ENCODE measurements around the gene EFHD2.

DNA sequence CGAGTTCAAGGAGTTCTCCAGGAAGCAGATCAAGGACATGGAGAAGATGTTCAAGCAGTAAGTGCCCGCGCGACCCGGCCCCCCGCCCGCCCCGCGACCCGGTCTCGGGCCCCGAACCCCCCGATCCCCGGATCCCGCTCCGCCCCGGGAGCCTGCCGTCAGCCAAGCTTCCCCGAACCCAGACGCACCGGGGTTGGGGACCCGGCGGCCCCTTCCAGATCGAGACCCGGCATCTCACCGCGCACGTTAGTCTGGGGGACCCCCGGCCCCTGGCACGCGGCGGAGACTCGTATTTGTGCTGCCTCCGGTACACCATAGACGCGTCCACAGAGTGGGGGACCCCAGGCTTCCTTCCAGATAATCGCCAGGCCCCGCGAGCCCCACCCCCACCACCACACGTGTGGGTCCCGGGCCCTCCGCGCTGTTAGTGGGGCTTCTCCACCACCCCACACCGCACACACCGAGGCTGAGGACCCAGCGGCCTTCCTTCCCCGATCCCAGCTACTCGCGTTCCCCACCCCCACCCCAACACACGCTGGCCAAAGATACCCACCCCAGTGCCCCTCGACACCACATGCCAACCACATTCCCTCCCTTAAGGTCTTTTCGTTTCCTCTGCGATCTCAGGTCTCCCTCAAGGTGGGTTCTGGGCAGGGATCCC is 665 bp downstream of the EFHD2 start:
- TF ChIP-seq, protein P1, sequence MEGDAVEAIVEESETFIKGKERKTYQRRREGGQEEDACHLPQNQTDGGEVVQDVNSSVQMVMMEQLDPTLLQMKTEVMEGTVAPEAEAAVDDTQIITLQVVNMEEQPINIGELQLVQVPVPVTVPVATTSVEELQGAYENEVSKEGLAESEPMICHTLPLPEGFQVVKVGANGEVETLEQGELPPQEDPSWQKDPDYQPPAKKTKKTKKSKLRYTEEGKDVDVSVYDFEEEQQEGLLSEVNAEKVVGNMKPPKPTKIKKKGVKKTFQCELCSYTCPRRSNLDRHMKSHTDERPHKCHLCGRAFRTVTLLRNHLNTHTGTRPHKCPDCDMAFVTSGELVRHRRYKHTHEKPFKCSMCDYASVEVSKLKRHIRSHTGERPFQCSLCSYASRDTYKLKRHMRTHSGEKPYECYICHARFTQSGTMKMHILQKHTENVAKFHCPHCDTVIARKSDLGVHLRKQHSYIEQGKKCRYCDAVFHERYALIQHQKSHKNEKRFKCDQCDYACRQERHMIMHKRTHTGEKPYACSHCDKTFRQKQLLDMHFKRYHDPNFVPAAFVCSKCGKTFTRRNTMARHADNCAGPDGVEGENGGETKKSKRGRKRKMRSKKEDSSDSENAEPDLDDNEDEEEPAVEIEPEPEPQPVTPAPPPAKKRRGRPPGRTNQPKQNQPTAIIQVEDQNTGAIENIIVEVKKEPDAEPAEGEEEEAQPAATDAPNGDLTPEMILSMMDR (IDR thresholded peaks at IDR 0.05; ENCODE audit: insufficient read depth, low read length, poor library complexity, severe bottlenecking): no peak
- TF ChIP-seq EZH2phosphoT487 (conservative IDR thresholded peaks at IDR 0.05; ENCODE audit: low read length): no peak
